A549 (cell line): ENCODE data around the gene BOK. TPM values are rescaled to one million over a fixed set of nuclear protein-coding genes. Genes with fewer than 3 reads are reported as not detected.

Experiments
- ATAC-seq, 2 experiments: fragments of 200-7000 bp in 1 of 2; fragments of >200 bp in 1 of 2; cut with Nextera tagmentation in 1 of 2; cut with Tn5 transposase in 1 of 2; 3 replicates each; pipeline versions ENCODE4 v1.8.0 to v1.9.1; 2018 to 2020; ENCODE audit warnings: mild to moderate bottlenecking in 1 of 2, moderate library complexity in 1 of 2
- CTCF ChIA-PET: fragments of 300-600 bp; sonication (Branson Sonifier 250); formaldehyde crosslinking; extraction: SDS; loops from one replicate; lab custom pipeline; 2021; ENCODE audit warnings: antibody characterized with exemption, inconsistent platforms; lab: Yijun Ruan, JAX
- POLR2A ChIA-PET: fragments of 350-600 bp; formaldehyde crosslinking; extraction: SDS; loops from one replicate; lab custom pipeline; 2021; ENCODE audit warnings: antibody characterized with exemption, inconsistent platforms; lab: Yijun Ruan, JAX
- DNase-seq, 2 experiments: peaks; one replicate each; pipeline versions ENCODE4 v3.0.0 to v3.0.0-alpha.2; 2011 to 2016; ENCODE audit warnings: low read depth in 1 of 2, low spot score in 1 of 2
- FAIRE-seq: peaks from 2 replicates; lab custom pipeline; 2011; peaks lifted over from hg19 to GRCh38; lab: Jason Lieb, UNC
- H3K27ac ChIP-seq, 2 experiments: fragments of >200 bp; sonication (Bioruptor Twin); formaldehyde crosslinking; 3 replicates each; pipeline ENCODE4 v1.5.1; 2016 to 2017
- H3K4me1 ChIP-seq: fragments of >200 bp; sonication (Bioruptor Twin); formaldehyde crosslinking; 3 replicates; pipeline ENCODE4 v1.6.1; 2016
- H3K4me2 ChIP-seq: fragments of >200 bp; sonication (Bioruptor Twin); formaldehyde crosslinking; 3 replicates; pipeline ENCODE4 v1.6.1; 2016
- H3K4me3 ChIP-seq: fragments of >200 bp; sonication (Bioruptor Twin); formaldehyde crosslinking; 3 replicates; pipeline ENCODE4 v1.5.1; 2016
- H3K9me3 ChIP-seq: fragments of >200 bp; sonication (Bioruptor Twin); formaldehyde crosslinking; 3 replicates; pipeline ENCODE4 v1.6.1; 2016
- CBX2 ChIP-seq: fragments of 200-600 bp; sonication (generic); IDR thresholded peaks from 2 replicates; pipeline ENCODE4 v1.6.1; 2016; ENCODE audit warnings: low read depth, mild to moderate bottlenecking, borderline replicate concordance
- CBX8 ChIP-seq: fragments of 200-600 bp; sonication (generic); IDR thresholded peaks from 2 replicates; pipeline ENCODE4 v1.6.1; 2016
- ESRRA ChIP-seq: fragments of 150-350 bp; IDR thresholded peaks from 2 replicates; pipeline ENCODE4 v1.6.1; 2014; ENCODE audit warnings: mild to moderate bottlenecking, low read length, borderline replicate concordance
- FOSB ChIP-seq: fragments of 250-450 bp; sonication (Bioruptor Pico); IDR thresholded peaks from 2 replicates; pipeline ENCODE4 v1.5.0; 2020; ENCODE audit warnings: mild to moderate bottlenecking, moderate library complexity
- FOXS1 ChIP-seq: fragments of 250-450 bp; sonication (Bioruptor Pico); IDR thresholded peaks from 2 replicates; pipeline ENCODE4 v1.5.0; 2020; ENCODE audit warnings: mild to moderate bottlenecking, moderate library complexity
- GATA3 ChIP-seq: IDR thresholded peaks from 2 replicates; pipeline ENCODE4 v1.6.1; 2012; ENCODE audit warnings: borderline replicate concordance
- HEYL ChIP-seq: fragments of 250-450 bp; sonication (Bioruptor Pico); IDR thresholded peaks from 2 replicates; pipeline ENCODE4 v1.8.0; 2021; ENCODE audit warnings: mild to moderate bottlenecking, moderate library complexity
- HOXA7 ChIP-seq: fragments of 250-450 bp; sonication (Bioruptor Pico); IDR thresholded peaks from 2 replicates; pipeline ENCODE4 v1.5.0; 2020; ENCODE audit warnings: mild to moderate bottlenecking, moderate library complexity
- JUNB ChIP-seq: fragments of >200 bp; sonication (Bioruptor Twin); formaldehyde crosslinking; IDR thresholded peaks from 2 replicates; pipeline ENCODE4 v1.6.1; 2016
- KDM1A ChIP-seq: fragments of 200-600 bp; sonication (generic); IDR thresholded peaks from 2 replicates; pipeline ENCODE4 v1.6.1; 2016; ENCODE audit warnings: low read depth, mild to moderate bottlenecking
- KDM5A ChIP-seq: fragments of 200-600 bp; sonication (generic); IDR thresholded peaks from 2 replicates; pipeline ENCODE4 v1.6.1; 2016; ENCODE audit warnings: antibody characterized with exemption, mild to moderate bottlenecking
- MAFK ChIP-seq: fragments of 450-650 bp; IDR thresholded peaks from 2 replicates; pipeline ENCODE4 v1.6.1; 2014; ENCODE audit not compliant: partially characterized antibody
- NPAS2 ChIP-seq: fragments of 250-450 bp; sonication (Bioruptor Pico); IDR thresholded peaks from 2 replicates; pipeline ENCODE4 v1.8.0; 2022; ENCODE audit warnings: mild to moderate bottlenecking, moderate library complexity, borderline replicate concordance
- NR3C1 ChIP-seq: fragments of >200 bp; sonication (Bioruptor Twin); formaldehyde crosslinking; IDR thresholded peaks from 3 replicates; pipeline ENCODE4 v1.6.1; 2017
- RARB ChIP-seq: fragments of 250-450 bp; sonication (Bioruptor Pico); IDR thresholded peaks from 2 replicates; pipeline ENCODE4 v1.8.0; 2021; ENCODE audit warnings: mild to moderate bottlenecking, moderate library complexity
- RCOR1 ChIP-seq: fragments of 150-350 bp; IDR thresholded peaks from 2 replicates; pipeline ENCODE4 v1.6.1; 2014; ENCODE audit warnings: antibody characterized with exemption, low read length, low read depth
- SMC3 ChIP-seq: fragments of >200 bp; sonication (Bioruptor Twin); formaldehyde crosslinking; IDR thresholded peaks from 3 replicates; pipeline ENCODE4 v1.6.1; 2018; ENCODE audit warnings: inconsistent platforms
- SREBF2 ChIP-seq: fragments of 450-650 bp; IDR thresholded peaks from 2 replicates; pipeline ENCODE4 v1.6.1; 2014; ENCODE audit warnings: mild to moderate bottlenecking, moderate library complexity
- ZC3H11A ChIP-seq: fragments of 450-650 bp; IDR thresholded peaks from 2 replicates; pipeline ENCODE4 v1.6.1; 2014; ENCODE audit warnings: antibody characterized with exemption, mild to moderate bottlenecking
- ZFP36 ChIP-seq: fragments of 450-650 bp; IDR thresholded peaks from 2 replicates; pipeline ENCODE4 v1.6.1; 2014; ENCODE audit warnings: borderline replicate concordance; ENCODE audit not compliant: partially characterized antibody
- WGBS: methylation state at CpG from one replicate; pipeline ENCODE4 v1.1.6; 2017; ENCODE audit errors: missing lambda C conversion rate; 5-methylcytosine and 5-hydroxymethylcytosine counted together
- polyA plus RNA-seq, 4 experiments: library from polyadenylated mRNA; depleted of rRNA in 3 of 4; stranded (reverse); fragments of >200 nt; fragmentation: RNase III in 1 of 4; extraction: RNeasy Plus Mini Kit Qiagen cat#74134 plus additional on column Dnase treatment in 1 of 4; gene quantifications; 2 replicates in 3 of 4; 3 replicates in 1 of 4; pipeline ENCODE4 v1.2.3, GENCODE V29; 2011 to 2017
- TF ChIP-seq, protein P1 (sequence below): IDR thresholded peaks from 2 replicates; pipeline ENCODE4 v1.6.1; 2012; ENCODE audit warnings: low read depth, borderline replicate concordance
- TF ChIP-seq, protein P2 (sequence below): fragments of >200 bp; sonication (Bioruptor Twin); formaldehyde crosslinking; IDR thresholded peaks from 3 replicates; pipeline ENCODE4 v1.5.1; 2016

The BOK gene
- polyA plus RNA-seq, 2 of the 4 experiments (the other 2 are of a cell fraction): 5.0 to 12.6 TPM

DNA sequence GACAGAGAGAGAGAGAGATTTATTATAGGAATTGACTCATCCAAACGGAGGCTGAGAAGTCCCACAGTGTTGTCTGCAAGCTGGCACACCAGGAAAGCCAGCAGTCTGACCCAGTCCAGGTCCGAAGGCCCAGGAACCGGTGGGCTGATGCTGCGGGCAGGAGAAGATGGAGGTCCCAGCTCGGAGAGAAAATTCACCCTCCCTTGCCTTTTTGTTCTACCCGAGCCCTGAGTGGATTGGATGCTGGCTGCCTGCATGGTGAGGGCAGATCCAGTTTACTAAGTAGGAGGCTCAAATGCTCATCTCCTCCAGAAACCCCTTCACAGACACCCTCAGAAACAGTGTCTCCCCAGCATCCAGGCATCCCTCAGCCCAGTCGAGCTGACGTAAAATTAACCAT, 28.0 kb upstream of the BOK start:
- Histone ChIP-seq H3K4me1 (no peaks in the 10 kb centered on the region), H3K4me2 (no peak overlapping the region), H3K9me3 (no peaks in the 10 kb centered on the region), H3K27ac (no peak overlapping the region), H3K4me3 (no peak overlapping the region)
- DNase-seq (no peak), FAIRE-seq (no peak), ATAC-seq (no peak; a peak in 1 of 6 replicates)
- ChIA-PET POLR2A (no interaction called here), CTCF (interaction anchor here (0.7 kb wide), 1 partner anchor 430 kb away, joined by 5 read pairs; no protein-coding TSS in a partner anchor)
- TF ChIP-seq NR3C1 (no peak), ZC3H11A (no peak), CBX2 (no peak), ZFP36 (no peak), SREBF2 (no peak), FOSB (CRISPR knock-in tag) (no peak), HOXA7 (CRISPR knock-in tag) (no peak), HEYL (CRISPR knock-in tag) (no peak), RARB (CRISPR knock-in tag) (no peak), GATA3 (no peak), KDM5A (no peak), ESRRA (no peak)
- TF ChIP-seq, protein P1, sequence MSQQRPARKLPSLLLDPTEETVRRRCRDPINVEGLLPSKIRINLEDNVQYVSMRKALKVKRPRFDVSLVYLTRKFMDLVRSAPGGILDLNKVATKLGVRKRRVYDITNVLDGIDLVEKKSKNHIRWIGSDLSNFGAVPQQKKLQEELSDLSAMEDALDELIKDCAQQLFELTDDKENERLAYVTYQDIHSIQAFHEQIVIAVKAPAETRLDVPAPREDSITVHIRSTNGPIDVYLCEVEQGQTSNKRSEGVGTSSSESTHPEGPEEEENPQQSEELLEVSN: no peak
- TF ChIP-seq, protein P2, sequence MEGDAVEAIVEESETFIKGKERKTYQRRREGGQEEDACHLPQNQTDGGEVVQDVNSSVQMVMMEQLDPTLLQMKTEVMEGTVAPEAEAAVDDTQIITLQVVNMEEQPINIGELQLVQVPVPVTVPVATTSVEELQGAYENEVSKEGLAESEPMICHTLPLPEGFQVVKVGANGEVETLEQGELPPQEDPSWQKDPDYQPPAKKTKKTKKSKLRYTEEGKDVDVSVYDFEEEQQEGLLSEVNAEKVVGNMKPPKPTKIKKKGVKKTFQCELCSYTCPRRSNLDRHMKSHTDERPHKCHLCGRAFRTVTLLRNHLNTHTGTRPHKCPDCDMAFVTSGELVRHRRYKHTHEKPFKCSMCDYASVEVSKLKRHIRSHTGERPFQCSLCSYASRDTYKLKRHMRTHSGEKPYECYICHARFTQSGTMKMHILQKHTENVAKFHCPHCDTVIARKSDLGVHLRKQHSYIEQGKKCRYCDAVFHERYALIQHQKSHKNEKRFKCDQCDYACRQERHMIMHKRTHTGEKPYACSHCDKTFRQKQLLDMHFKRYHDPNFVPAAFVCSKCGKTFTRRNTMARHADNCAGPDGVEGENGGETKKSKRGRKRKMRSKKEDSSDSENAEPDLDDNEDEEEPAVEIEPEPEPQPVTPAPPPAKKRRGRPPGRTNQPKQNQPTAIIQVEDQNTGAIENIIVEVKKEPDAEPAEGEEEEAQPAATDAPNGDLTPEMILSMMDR: no peak
- 61% methylated on average over 8 of the region's 8 CpGs for WGBS

DNA sequence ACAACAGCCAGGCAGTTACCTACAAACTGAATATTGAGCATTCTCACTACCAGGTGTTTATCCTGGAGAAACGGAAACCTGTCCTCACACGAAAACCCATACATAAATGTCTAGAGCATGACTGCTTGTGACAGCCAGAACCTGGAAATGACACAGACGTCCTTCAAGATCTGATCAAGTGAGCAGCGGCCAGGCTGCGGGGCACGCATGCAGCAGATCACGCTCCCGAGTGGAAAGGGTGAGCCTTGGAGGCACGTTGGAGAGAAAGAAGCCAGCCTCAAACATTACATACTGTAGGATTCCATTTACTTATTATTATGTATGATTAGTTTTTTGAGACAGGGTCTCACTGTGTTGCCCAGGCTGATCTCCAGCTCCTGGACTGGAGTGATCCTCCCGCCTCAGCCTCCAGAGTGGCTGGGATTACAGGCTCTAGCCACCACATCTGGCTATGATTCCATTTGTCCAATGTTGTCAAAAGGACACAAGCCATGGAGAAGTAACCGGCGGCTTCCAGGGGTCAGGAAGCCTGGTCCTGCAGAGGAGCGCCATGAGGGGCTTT, 27.3 kb upstream of the BOK start:
- H3K4me2 ChIP-seq: no peak overlapping the region
- POLR2A ChIA-PET: no interaction called here
- H3K4me1 ChIP-seq: no peaks in the 10 kb centered on the region
- DNase-seq (no peak), ATAC-seq (no peak), FAIRE-seq (no peak)
- H3K27ac ChIP-seq: no peak overlapping the region
- H3K4me3 ChIP-seq: no peak overlapping the region
- TF ChIP-seq CBX8 (no peak), SMC3 (no peak), JUNB (no peak), MAFK (no peak), FOXS1 (CRISPR knock-in tag) (no peak), RCOR1 (no peak), KDM1A (no peak)
- CTCF ChIA-PET: no interaction called here
- no peaks in the 10 kb centered on the region for H3K9me3 ChIP-seq
- WGBS: 69% methylated on average over 13 of the region's 13 CpGs

GRCh38 chr2:241532168-241532567, 26.4 kb upstream of the BOK start:
- Histone ChIP-seq H3K4me3 (no peak overlapping the region), H3K27ac (no peak overlapping the region), H3K4me2 (no peak overlapping the region), H3K4me1 (no peaks in the 10 kb centered on the region), H3K9me3 (no peaks in the 10 kb centered on the region)
- no peak for TF ChIP-seq NPAS2 (CRISPR knock-in tag)
- TF ChIP-seq, protein P1: no peak
- 92% methylated on average over 6 of the region's 8 CpGs for WGBS
- CTCF ChIA-PET: no interaction called here
- POLR2A ChIA-PET: no interaction called here
- no peak for ATAC-seq
- no peak for DNase-seq
- no peak for FAIRE-seq
